K562 (cell line): ENCODE measurements around the gene PUS3. TPM values are rescaled to one million over a fixed set of nuclear protein-coding genes. Genes with fewer than 3 reads are reported as not detected.

ENCODE experiments used
- ATAC-seq: fragments of 200-7000 bp; cut with Tn5 transposase; 3 replicates; pipeline ENCODE4 v1.9.1; 2020; ENCODE audit warnings: moderate library complexity
- BruUV-seq: library from RNA; stranded (reverse); fragments of 400-500 nt; replicated peaks from 2 replicates; lab custom pipeline; 2021; lab: Mats Ljungman, UMichigan
- CTCF ChIA-PET: fragments of 300-600 bp; formaldehyde crosslinking; extraction: SDS; loops from one replicate; lab custom pipeline; 2021; ENCODE audit warnings: low intra/inter-chr PET ratio; lab: Yijun Ruan, JAX
- POLR2A ChIA-PET: fragments of 300-600, 350-650 bp; sonication (Branson Sonifier 250); formaldehyde crosslinking; extraction: SDS; loops from one replicate; lab custom pipeline; 2021; ENCODE audit warnings: antibody characterized with exemption, inconsistent platforms; lab: Yijun Ruan, JAX
- DNase-seq, 4 experiments: peaks; one replicate each; pipeline versions ENCODE4 v3.0.0 to v3.0.0-alpha.2; 2011 to 2018; ENCODE audit warnings: low spot score in 3 of 4, mixed read lengths in 3 of 4; ENCODE audit errors: extremely low read depth in 1 of 4
- FAIRE-seq: peaks from 2 replicates; lab custom pipeline; 2011; peaks lifted over from hg19 to GRCh38; lab: Jason Lieb, UNC
- H2AFZ ChIP-seq: 2 replicates; pipeline ENCODE4 v1.6.0; 2011; ENCODE audit warnings: low read depth, low read length, control low read depth, inconsistent platforms
- H3K27ac ChIP-seq: fragments of 200-600 bp; 3 replicates; pipeline ENCODE4 v1.8.0; 2011; ENCODE audit warnings: low read depth, mild to moderate bottlenecking, control low read depth, inconsistent platforms, low read length, moderate library complexity, mixed read lengths; ENCODE audit errors: extremely low read depth
- H3K27me3 ChIP-seq, 2 experiments: fragments of 300-600 bp in 1 of 2; 2 replicates in 1 of 2; 3 replicates in 1 of 2; pipeline versions ENCODE4 v1.6.0 to v1.8.0; 2011; ENCODE audit warnings: inconsistent platforms in 2 of 2, low read length in 2 of 2, mild to moderate bottlenecking in 1 of 2, mixed read lengths in 1 of 2, moderate library complexity in 1 of 2; ENCODE audit not compliant: control insufficient read depth in 2 of 2, insufficient read depth in 2 of 2
- H3K36me3 ChIP-seq: fragments of 300-600 bp; 3 replicates; pipeline ENCODE4 v1.8.0; 2011; ENCODE audit warnings: mild to moderate bottlenecking, low read length, inconsistent platforms; ENCODE audit not compliant: control insufficient read depth, insufficient read depth
- H3K4me1 ChIP-seq, 2 experiments: fragments of 200-600 bp in 1 of 2; replicated peaks in 1 of 2; 2 replicates in 1 of 2; 3 replicates in 1 of 2; pipeline versions ENCODE4 v1.5.1 to v1.8.0; 2011; ENCODE audit warnings: inconsistent platforms in 2 of 2, low read length in 2 of 2, mild to moderate bottlenecking in 1 of 2, mixed read lengths in 1 of 2, moderate library complexity in 1 of 2; ENCODE audit not compliant: control insufficient read depth in 2 of 2, insufficient read depth in 2 of 2
- H3K4me2 ChIP-seq: 2 replicates; pipeline ENCODE4 v1.6.1; 2011; ENCODE audit warnings: low read length, control low read depth, inconsistent platforms, mixed read lengths; ENCODE audit not compliant: insufficient read depth
- H3K4me3 ChIP-seq: fragments of 200-600 bp; sonication (generic), shearing (Covaris generic); 2 replicates; pipeline ENCODE4 v1.5.1; 2016; ENCODE audit warnings: control low read depth, inconsistent platforms
- H3K79me2 ChIP-seq: fragments of 200-600 bp; 3 replicates; pipeline ENCODE4 v1.8.0; 2011; ENCODE audit warnings: low read length, inconsistent platforms; ENCODE audit not compliant: control insufficient read depth, insufficient read depth
- H3K9ac ChIP-seq, 2 experiments: 2 replicates each; pipeline versions ENCODE4 v1.6.0 to v1.6.1; 2011; ENCODE audit warnings: low read depth in 2 of 2, low read length in 2 of 2, control low read depth in 1 of 2, inconsistent platforms in 1 of 2, mild to moderate bottlenecking in 1 of 2, mixed read lengths in 1 of 2; ENCODE audit not compliant: insufficient read depth in 1 of 2
- H3K9me1 ChIP-seq: one replicate; pipeline ENCODE4 v1.6.0; 2011; ENCODE audit warnings: inconsistent platforms, mild to moderate bottlenecking, low read length, moderate library complexity; ENCODE audit not compliant: control insufficient read depth, insufficient read depth
- H3K9me3 ChIP-seq: replicated peaks from 2 replicates; pipeline ENCODE4 v1.5.1; 2011; ENCODE audit warnings: low read depth, low read length, inconsistent platforms; ENCODE audit not compliant: control insufficient read depth, insufficient read depth
- H4K20me1 ChIP-seq: replicated peaks from 2 replicates; pipeline ENCODE4 v1.6.1; 2011; ENCODE audit warnings: low read length, inconsistent platforms, mixed read lengths; ENCODE audit not compliant: control insufficient read depth, insufficient read depth
- ARID2 ChIP-seq: fragments of 450-650 bp; IDR thresholded peaks from 2 replicates; pipeline ENCODE4 v1.6.1; 2017; ENCODE audit warnings: antibody characterized with exemption, mild to moderate bottlenecking
- DIDO1 ChIP-seq: fragments of 450-650 bp; IDR thresholded peaks from 2 replicates; pipeline ENCODE4 v1.6.1; 2016; ENCODE audit warnings: low read depth, missing biosample characterization, missing genetic modification characterization
- HCFC1 ChIP-seq: IDR thresholded peaks from 2 replicates; pipeline ENCODE4 v1.6.1; 2012; ENCODE audit warnings: low read depth, low read length, improper control_type of control experiment
- HIVEP1 ChIP-seq: fragments of 250-450 bp; sonication (Bioruptor Pico); IDR thresholded peaks from 2 replicates; pipeline ENCODE4 v1.4.0; 2020; ENCODE audit warnings: mild to moderate bottlenecking
- ILF3 ChIP-seq: fragments of 450-650 bp; IDR thresholded peaks from 2 replicates; pipeline ENCODE4 v1.6.1; 2018; ENCODE audit warnings: antibody characterized with exemption, mild to moderate bottlenecking, moderate library complexity, borderline replicate concordance
- JUN ChIP-seq, 2 experiments: sonication (generic) in 1 of 2; formaldehyde crosslinking in 1 of 2; IDR thresholded peaks; 2 replicates each; pipeline versions ENCODE4 v1.6.1 to v1.8.0; 2012 to 2022; ENCODE audit warnings: borderline replicate concordance in 2 of 2, mild to moderate bottlenecking in 2 of 2, improper control_type of control experiment in 1 of 2, low read depth in 1 of 2, low read length in 1 of 2, missing genetic modification reagents in 1 of 2
- NEUROD1 ChIP-seq: fragments of 150-350 bp; IDR thresholded peaks from 2 replicates; pipeline ENCODE4 v1.6.1; 2014; ENCODE audit warnings: borderline replicate concordance, low read length, low read depth; ENCODE audit not compliant: partially characterized antibody
- POLR2H ChIP-seq: IDR thresholded peaks from 2 replicates; pipeline ENCODE4 v1.6.1; 2016; ENCODE audit warnings: missing genetic modification characterization, low read depth, mild to moderate bottlenecking, control low read depth, missing compliant biosample characterization, moderate library complexity
- YY1 ChIP-seq, 3 experiments: IDR thresholded peaks; 2 replicates each; pipeline ENCODE4 v1.6.1; 2011; ENCODE audit warnings: low read length in 2 of 3, mild to moderate bottlenecking in 2 of 3, moderate library complexity in 2 of 3, borderline replicate concordance in 1 of 3, control low read depth in 1 of 3, low read depth in 1 of 3; ENCODE audit not compliant: insufficient read depth in 3 of 3, insufficient replicate concordance in 2 of 3, control insufficient read depth in 1 of 3, insufficient read length in 1 of 3; ENCODE audit errors: extremely low read depth in 1 of 3
- ZNF507 ChIP-seq: conservative IDR thresholded peaks from 2 replicates; pipeline ENCODE4 v1.6.1; 2017; ENCODE audit warnings: missing genetic modification characterization, missing compliant biosample characterization
- ZNF551 ChIP-seq: fragments of 250-450 bp; sonication (Bioruptor Pico); IDR thresholded peaks from 2 replicates; pipeline ENCODE4 v1.5.0; 2021; ENCODE audit warnings: mild to moderate bottlenecking, moderate library complexity
- WGBS: fragments of 100-300 bp; shearing (Covaris generic); methylation state at CpG from one replicate; pipeline ENCODE4 v1.1.6; 2016; ENCODE audit warnings: low coverage, mixed read lengths; ENCODE audit not compliant: insufficient coverage; ENCODE audit errors: missing lambda C conversion rate; 5-methylcytosine and 5-hydroxymethylcytosine counted together
- in situ Hi-C: fragments of 300-500 bp; cut with MboI; formaldehyde crosslinking; loops from 4 replicates; pipeline ENCODE4 v1.15.0; 2018; ENCODE audit warnings: inconsistent platforms, mixed read lengths
- intact Hi-C: fragments of 100-400 bp; cut with micrococcal nuclease; formaldehyde crosslinking; loops from 2 replicates; pipeline ENCODE4 v1.14.2; 2022
- polyA plus RNA-seq, 8 experiments: library from polyadenylated mRNA; depleted of rRNA in 4 of 8; stranded (reverse) in 5 of 8; unstranded in 3 of 8; fragments of >200 nt; fragmentation: Nextera tagmentation in 2 of 8; fragmentation: Illumina TruSeq in 1 of 8; extraction: Ambion mirVana in 2 of 8; extraction: Trizol in 1 of 8; gene quantifications; 2 replicates each; pipeline versions ENCODE4 v1.2.1 to v1.2.3, GENCODE V29; 2011 to 2014; ENCODE audit warnings: inconsistent platforms in 1 of 8, missing spikeins in 1 of 8
- total RNA-seq, 7 experiments: library from RNA; depleted of rRNA in 6 of 7; stranded (reverse); fragments of >200 nt in 6 of 7; fragmentation: Illumina TruSeq in 2 of 7; extraction: Trizol in 2 of 7; gene quantifications; 2 replicates each; pipeline versions ENCODE4 v1.2.1 to v1.2.3, GENCODE V29; 2011 to 2021; ENCODE audit warnings: low replicate concordance in 1 of 7
- TF ChIP-seq, protein P1 (sequence below): IDR thresholded peaks from 3 replicates; pipeline ENCODE4 v1.6.1; 2011; ENCODE audit warnings: borderline replicate concordance, mild to moderate bottlenecking; ENCODE audit not compliant: insufficient read length, insufficient read depth

The PUS3 gene
- total and polyA plus RNA-seq, 9 of the 15 experiments (the other 6 are each of a cell fraction or from before 2014, with no cell fraction given) = 16.5 to 49.2 (median 35.9) TPM

DNA sequence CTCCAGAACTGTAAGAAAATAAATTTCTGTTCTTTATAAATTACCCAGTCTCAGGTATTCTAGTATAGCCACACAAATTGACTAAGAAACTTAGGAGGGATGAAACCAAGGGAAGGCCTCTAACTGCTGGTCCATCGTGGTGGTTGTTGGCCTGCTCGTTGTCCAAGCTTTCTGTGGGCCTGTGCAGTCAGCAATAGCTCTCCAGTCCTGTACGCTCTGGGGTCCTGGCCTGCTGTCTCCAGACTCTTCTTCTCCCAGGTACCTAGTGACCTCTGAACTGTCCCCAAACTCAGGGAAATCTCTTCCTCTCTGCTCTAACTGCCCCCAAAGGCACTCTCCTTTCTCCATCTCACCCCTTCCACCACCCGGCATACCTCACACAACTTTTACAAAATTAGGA lies 37.1 kb upstream of the PUS3 start (continued):
- TF ChIP-seq JUN (IDR thresholded peaks at IDR 0.05; ENCODE audit: borderline replicate concordance, low read depth, low read length) = no peak
- TF ChIP-seq JUN (CRISPR knock-in tag; IDR thresholded peaks at IDR 0.05; ENCODE audit: borderline replicate concordance) = no peak
- TF ChIP-seq ARID2 = no peak
- no peak for TF ChIP-seq HCFC1
- TF ChIP-seq HIVEP1 (CRISPR knock-in tag) = no peak

DNA sequence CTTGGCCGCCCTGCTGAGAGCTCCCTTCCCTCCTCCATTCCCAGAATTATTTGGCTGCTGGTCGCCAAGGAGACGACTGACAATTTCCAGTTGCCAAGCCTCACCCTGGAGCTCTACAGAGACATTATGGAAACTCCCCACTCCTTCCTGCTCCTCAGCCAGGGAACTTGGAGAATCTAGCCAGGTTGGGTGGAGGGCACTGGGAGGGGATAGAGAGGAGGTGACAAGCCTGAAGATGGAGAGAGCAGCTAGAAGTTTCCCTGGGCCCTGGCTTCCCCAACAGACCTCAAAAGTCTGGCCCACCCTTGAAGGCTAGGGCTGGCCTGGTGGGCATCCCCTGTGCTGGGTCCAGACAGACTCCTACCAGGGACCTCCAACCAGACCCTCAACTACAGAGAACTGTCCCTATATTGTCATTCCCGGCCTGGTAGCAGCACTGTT lies 36.1 kb upstream of the PUS3 start:
- FAIRE-seq (no peak), ATAC-seq (no peak), DNase-seq (no peak)
- POLR2A ChIA-PET = no interaction called here
- H3K9me1 ChIP-seq = no peaks in the 10 kb centered on the region
- H3K4me2 ChIP-seq = no peak overlapping the region
- no peaks in the 10 kb centered on the region for H3K9me3 ChIP-seq
- no peaks in the 10 kb centered on the region for H3K79me2 ChIP-seq
- no peak overlapping the region for H2AFZ ChIP-seq
- intact Hi-C loops = no loop called here
- no peaks in the 10 kb centered on the region for H3K36me3 ChIP-seq
- BruUV-seq = no TSS peak
- H4K20me1 ChIP-seq = no peaks in the 10 kb centered on the region
- peaks cover 0 to 7% of the 10 kb centered on the region in 2 experiments; a peak in 2 of 5 replicates for H3K4me1 ChIP-seq
- CTCF ChIA-PET = no interaction called here
- H3K4me3 ChIP-seq = no peak overlapping the region
- in situ Hi-C loops = no loop called here
- peaks cover 0 to 23% of the 10 kb centered on the region in 2 experiments; a peak in 3 of 5 replicates for H3K27me3 ChIP-seq
- no peak overlapping the region for H3K27ac ChIP-seq
- no peak overlapping the region for H3K9ac ChIP-seq
- WGBS = 9% methylated on average over 4 of the region's 4 CpGs
- TF ChIP-seq ZNF551 (no peak), YY1 (IDR thresholded peaks at IDR 0.05; ENCODE audit: borderline replicate concordance in 1 of 3, control insufficient read depth in 1 of 3, extremely low read depth in 1 of 3, insufficient read depth in 3 of 3, insufficient read length in 1 of 3, insufficient replicate concordance in 2 of 3, low read depth in 1 of 3, low read length in 2 of 3) (no peak), ZNF507 (tag) (no peak), POLR2H (tag) (no peak), ILF3 (no peak), NEUROD1 (no peak), DIDO1 (tag) (no peak)
- TF ChIP-seq, protein P1, sequence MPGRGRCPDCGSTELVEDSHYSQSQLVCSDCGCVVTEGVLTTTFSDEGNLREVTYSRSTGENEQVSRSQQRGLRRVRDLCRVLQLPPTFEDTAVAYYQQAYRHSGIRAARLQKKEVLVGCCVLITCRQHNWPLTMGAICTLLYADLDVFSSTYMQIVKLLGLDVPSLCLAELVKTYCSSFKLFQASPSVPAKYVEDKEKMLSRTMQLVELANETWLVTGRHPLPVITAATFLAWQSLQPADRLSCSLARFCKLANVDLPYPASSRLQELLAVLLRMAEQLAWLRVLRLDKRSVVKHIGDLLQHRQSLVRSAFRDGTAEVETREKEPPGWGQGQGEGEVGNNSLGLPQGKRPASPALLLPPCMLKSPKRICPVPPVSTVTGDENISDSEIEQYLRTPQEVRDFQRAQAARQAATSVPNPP = no peak
